AG04449 (cell line): ENCODE measurements around the gene ILK.

ENCODE experiments used
- CTCF ChIA-PET: fragments of 350-600 bp; formaldehyde crosslinking; extraction: SDS; loops from one replicate; lab custom pipeline; 2021; ENCODE audit warnings: antibody characterized with exemption; lab: Yijun Ruan, JAX
- POLR2A ChIA-PET: fragments of 400-600, 350-600 bp; formaldehyde crosslinking; extraction: SDS; loops from one replicate; lab custom pipeline; 2020; ENCODE audit warnings: antibody characterized with exemption, inconsistent platforms; lab: Yijun Ruan, JAX
- DNase-seq: peaks from one replicate; pipeline ENCODE4 v3.0.0-alpha.2; 2010; ENCODE audit warnings: low read depth, low spot score
- H3K4me3 ChIP-seq: 2 replicates; pipeline ENCODE4 v1.5.1; 2011; ENCODE audit warnings: low read depth, mild to moderate bottlenecking, control low read depth, low read length
- TF ChIP-seq, protein P1 (sequence below): IDR thresholded peaks from one replicate; pipeline ENCODE4 v1.5.1; 2011; ENCODE audit warnings: mild to moderate bottlenecking, moderate library complexity, low read length, control low read depth, inconsistent platforms; ENCODE audit not compliant: insufficient read depth; ENCODE audit errors: missing control alignments

The ILK gene

DNA sequence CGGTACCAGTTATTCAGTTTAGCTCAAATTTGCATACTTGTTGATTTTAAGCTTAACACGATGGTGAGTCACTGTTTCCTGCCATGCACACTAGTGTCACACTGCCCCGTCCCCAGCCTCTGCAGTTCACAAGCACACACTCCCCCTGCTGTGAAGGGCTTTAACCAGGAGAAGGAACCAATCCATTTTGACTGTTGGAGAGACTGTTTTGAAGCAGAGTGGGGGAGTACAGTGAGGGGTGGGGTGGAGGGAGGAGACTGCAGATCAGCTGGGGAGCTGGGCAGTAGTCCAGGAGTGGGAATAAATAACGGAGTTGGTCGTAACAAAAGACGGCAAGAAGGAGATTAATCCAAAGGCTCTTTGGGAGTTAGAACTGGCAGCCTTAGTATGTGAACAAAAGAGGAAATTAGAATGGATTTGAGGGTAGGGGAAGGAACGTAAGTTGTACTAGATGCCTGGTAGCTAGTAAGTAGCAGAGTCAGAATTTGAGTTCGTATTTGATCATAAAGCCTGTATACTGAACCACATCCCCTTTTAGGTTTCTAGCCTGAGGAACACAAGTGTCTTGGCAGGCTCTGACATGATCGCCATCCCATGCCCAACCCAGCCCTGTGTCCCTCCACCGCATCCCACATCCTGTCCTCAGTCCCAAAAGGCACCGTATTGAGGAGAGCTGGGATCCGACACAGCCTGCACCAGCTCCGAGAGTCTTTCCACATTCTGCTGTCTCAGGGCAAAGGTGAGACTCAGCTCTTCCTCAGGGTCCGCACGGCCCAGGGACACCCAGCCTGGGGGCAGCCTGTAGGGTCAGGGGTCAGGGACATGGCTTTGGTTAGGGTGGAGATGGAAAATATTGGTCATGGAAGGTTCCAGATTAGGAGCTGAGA lies 14.8 kb downstream of the ILK start:
- POLR2A ChIA-PET = interaction anchor here (0.6 to 1.7 kb wide), 9 partner anchors 9 to 137 kb away, joined by 3 to 9 read pairs (median 4); partner anchors contain the start of genes ARFIP2, MRPL17 and TIMM10B
- TF ChIP-seq, protein P1, sequence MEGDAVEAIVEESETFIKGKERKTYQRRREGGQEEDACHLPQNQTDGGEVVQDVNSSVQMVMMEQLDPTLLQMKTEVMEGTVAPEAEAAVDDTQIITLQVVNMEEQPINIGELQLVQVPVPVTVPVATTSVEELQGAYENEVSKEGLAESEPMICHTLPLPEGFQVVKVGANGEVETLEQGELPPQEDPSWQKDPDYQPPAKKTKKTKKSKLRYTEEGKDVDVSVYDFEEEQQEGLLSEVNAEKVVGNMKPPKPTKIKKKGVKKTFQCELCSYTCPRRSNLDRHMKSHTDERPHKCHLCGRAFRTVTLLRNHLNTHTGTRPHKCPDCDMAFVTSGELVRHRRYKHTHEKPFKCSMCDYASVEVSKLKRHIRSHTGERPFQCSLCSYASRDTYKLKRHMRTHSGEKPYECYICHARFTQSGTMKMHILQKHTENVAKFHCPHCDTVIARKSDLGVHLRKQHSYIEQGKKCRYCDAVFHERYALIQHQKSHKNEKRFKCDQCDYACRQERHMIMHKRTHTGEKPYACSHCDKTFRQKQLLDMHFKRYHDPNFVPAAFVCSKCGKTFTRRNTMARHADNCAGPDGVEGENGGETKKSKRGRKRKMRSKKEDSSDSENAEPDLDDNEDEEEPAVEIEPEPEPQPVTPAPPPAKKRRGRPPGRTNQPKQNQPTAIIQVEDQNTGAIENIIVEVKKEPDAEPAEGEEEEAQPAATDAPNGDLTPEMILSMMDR = peak; percentile 10
- CTCF ChIA-PET = interaction anchor here (0.7 to 4.0 kb wide), 20 partner anchors 9 to 239 kb away, joined by 3 to 31 read pairs (median 6); partner anchors contain the start of genes DCHS1 and MRPL17
- DNase-seq = no peak
- peak overlapping the region; percentile 97 for H3K4me3 ChIP-seq

DNA sequence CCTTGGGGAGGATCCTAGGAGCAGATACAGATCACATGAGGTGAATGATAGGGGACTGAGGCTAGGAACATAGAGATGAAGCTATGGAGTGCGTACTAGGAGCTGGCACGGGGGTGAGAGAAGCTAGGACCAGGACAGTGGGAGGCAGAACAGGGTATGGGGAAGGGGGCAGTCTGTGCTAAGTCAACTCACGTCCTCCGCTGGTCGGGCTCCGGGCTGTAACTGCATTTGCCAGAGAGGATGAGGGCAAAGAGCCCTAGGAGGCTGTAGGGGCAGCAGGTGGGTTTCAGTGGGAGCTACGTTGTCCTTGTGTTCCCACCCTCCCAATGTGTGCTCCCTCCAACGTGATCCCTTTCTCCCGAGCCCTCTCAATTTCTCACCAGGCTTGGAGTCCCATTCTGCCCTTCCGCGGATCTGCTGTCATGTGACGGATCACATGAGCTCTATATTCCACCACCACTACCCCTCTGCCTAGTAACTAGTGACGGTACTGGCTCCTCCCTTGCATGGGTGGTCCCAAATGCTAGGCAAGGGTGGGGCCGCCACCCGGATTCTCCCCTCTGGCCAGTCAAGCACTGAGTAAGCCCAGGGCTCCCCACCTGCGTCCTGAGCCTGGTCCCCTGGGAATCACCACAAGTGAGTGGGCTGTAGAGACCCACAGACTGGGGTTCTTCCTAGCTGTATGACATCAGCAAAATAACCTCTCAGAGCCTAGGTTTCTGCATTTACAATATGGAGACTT lies 15.6 kb downstream of the ILK start, which contains the start of gene TPP1:
Gene TPP1 (minus strand): TSS at position 419 of the 742 bp plus-strand sequence. CDS start 22 bp downstream, at position 397.
- peak within 1 kb of the TSS; percentile 97 for H3K4me3 ChIP-seq
- DNase-seq = no peak
- CTCF ChIA-PET = interaction anchor here (0.7 to 4.0 kb wide), 21 partner anchors 8 to 240 kb away, joined by 3 to 31 read pairs (median 5); partner anchors contain the start of genes DCHS1 and MRPL17
- POLR2A ChIA-PET = interaction anchor here (0.6 to 1.7 kb wide), 8 partner anchors 9 to 138 kb away, joined by 3 to 9 read pairs (median 4); partner anchors contain the start of genes ARFIP2, MRPL17 and TIMM10B
- TF ChIP-seq, protein P1 = no peak

DNA sequence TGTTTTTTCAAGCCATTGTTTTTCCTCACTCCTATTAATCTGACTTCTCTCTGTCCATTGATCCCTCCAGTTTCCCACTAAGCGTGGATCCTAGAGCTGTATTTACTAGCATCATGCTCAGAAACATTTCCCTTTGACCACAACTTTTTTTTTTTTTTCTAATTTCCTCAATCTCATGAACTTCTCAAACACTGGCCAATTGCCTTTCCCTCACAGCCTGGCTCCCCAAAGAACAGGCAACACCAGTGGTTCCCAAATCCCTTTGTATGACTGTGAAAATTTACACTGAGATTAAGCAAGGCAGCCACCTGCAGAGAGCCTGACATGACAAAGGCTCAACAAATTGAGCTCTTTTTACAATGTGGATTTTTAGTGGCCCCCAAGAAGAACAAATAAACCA lies 17.1 kb downstream of the ILK start:
- ChIA-PET POLR2A (interaction anchor here (0.9 kb wide), 1 partner anchor 12 kb away, joined by 3 read pairs; no protein-coding TSS in a partner anchor), CTCF (interaction anchor here (0.6 to 1.9 kb wide), 5 partner anchors 16 to 90 kb away, joined by 3 to 8 read pairs (median 4); partner anchors contain the start of gene MRPL17)
- TF ChIP-seq, protein P1 = no peak
- DNase-seq = no peak
- H3K4me3 ChIP-seq = no peak overlapping the region

DNA sequence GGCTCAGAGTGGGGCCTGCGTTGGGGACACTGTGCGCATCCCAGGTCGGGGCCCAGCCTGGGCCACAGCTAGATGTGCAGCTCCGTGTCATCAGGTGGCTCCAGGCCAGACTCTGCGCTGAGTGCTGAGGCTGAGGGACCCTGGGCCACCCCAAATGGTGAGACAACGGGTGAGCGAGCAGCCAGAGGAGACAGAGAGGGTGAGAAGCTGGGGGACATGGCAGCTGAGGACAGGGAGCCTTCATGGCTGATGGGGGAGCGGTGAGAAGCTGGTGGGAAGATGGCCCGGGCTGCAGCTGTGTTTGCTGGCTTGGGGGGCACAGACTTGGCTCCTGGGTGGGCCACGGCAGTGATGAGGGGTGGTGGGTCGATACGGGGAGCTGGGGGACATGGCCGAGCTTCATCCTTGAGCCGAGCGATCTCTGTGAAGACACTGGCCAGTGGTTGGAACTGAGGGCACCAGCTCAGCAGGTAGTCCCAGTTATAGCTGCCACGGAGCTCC lies 18.2 kb downstream of the ILK start:
- no peak for DNase-seq
- H3K4me3 ChIP-seq = no peak overlapping the region
- ChIA-PET CTCF (interaction anchor here (0.8 to 1.9 kb wide), 5 partner anchors 10 to 91 kb away, joined by 3 to 8 read pairs (median 4); partner anchors contain the start of gene MRPL17), POLR2A (interaction anchor here (0.6 kb wide), 1 partner anchor 54 kb away, joined by 6 read pairs; no protein-coding TSS in a partner anchor)
- TF ChIP-seq, protein P1 = no peak

DNA sequence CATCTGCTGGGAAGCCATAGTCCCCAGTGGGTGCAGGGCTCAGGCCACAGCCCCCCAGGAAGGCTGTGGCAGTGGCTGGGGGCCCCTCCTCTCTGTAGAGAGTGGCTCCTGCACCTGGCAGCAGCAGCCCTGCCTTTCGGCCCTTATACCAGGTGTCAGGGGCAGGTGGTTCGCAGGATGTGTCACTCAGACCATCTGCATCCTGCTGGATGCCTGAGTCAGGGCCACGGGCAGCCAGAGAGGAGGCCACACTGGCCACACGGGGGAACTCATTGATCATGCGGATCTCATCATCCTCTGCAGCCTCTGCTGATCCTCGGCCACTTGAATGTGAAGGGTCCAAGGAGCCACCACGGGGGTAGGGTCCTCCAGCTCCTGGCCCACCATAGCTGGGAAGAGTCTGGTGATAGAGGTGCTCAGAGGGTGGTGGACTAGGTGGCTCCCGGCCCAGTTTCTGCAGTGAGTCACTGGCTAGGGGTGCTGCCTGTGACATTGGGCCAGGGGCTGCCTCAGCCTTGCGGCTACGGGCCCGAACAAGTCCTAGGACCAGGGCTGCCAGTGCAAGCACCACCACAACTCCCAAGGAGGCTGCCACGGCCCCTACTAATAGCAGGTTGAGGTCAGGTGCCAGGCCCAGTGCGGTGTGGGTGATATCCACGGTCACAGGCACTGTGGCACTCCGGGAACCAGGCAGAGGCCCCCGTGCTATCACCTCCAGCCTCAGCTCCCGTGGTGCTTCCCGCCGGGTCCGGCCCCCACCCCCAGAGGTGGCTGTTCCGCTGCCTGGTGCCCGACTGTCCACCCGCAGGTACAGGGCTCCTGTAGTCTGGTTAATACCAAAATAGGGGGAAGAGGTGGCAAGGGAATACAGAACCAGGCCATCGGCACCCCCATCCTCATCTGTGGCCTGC lies 18.9 kb downstream of the ILK start:
- POLR2A ChIA-PET = no interaction called here
- CTCF ChIA-PET = interaction anchor here (1.9 kb wide), 2 partner anchors 61 to 91 kb away, joined by 5 to 8 read pairs; partner anchors contain the start of gene MRPL17

More for the DNA sequence above, 18.9 kb downstream of the ILK start:
- TF ChIP-seq, protein P1 = no peak
- no peak overlapping the region for H3K4me3 ChIP-seq
- DNase-seq = no peak
